ENCODE results near the gene GINS3. TPM values are rescaled to one million over a fixed set of nuclear protein-coding genes. Genes with fewer than 3 reads are reported as not detected.

Gene GINS3
- total RNA-seq, 1 donor from 2014 or later = 5.9 TPM

DNA sequence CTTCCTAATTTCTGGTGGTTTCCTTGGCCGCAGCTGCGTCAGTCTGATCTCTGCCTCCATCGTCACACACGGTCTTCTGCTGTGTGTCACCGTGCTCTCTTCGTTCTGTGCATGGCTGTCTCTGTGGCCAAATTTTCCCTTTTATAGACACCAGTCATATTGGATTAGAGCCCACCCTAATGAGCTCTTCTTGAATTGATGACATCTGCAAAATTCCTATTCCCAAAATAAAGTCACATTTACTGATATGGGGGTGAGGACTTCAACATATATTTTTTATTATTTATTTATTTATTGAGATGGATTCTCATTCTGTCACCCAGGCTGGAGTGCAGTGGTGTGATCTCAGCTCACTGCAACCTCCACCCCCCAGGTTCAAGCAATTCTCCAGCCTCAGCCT lies 38.4 kb downstream of the GINS3 start:
- no peak for DNase-seq
- peaks cover 9% of the 10 kb centered on the region for H3K9me3 Mint-ChIP-seq (ENCODE audit: unreplicated experiment)
- peaks cover 2% of the 10 kb centered on the region for H3K4me1 Mint-ChIP-seq (ENCODE audit: low read depth, unreplicated experiment)
- H3K4me3 Mint-ChIP-seq (ENCODE audit: unreplicated experiment) = no peak overlapping the region
- TF ChIP-seq, protein P1, sequence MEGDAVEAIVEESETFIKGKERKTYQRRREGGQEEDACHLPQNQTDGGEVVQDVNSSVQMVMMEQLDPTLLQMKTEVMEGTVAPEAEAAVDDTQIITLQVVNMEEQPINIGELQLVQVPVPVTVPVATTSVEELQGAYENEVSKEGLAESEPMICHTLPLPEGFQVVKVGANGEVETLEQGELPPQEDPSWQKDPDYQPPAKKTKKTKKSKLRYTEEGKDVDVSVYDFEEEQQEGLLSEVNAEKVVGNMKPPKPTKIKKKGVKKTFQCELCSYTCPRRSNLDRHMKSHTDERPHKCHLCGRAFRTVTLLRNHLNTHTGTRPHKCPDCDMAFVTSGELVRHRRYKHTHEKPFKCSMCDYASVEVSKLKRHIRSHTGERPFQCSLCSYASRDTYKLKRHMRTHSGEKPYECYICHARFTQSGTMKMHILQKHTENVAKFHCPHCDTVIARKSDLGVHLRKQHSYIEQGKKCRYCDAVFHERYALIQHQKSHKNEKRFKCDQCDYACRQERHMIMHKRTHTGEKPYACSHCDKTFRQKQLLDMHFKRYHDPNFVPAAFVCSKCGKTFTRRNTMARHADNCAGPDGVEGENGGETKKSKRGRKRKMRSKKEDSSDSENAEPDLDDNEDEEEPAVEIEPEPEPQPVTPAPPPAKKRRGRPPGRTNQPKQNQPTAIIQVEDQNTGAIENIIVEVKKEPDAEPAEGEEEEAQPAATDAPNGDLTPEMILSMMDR (IDR thresholded peaks at IDR 0.05; ENCODE audit: partially characterized antibody, unreplicated experiment) = no peak
- peaks cover 12% of the 10 kb centered on the region for H3K36me3 Mint-ChIP-seq (ENCODE audit: unreplicated experiment)
- H3K27ac Mint-ChIP-seq (ENCODE audit: unreplicated experiment) = no peak overlapping the region
- no peaks in the 10 kb centered on the region for H3K27me3 Mint-ChIP-seq (ENCODE audit: unreplicated experiment)

DNA sequence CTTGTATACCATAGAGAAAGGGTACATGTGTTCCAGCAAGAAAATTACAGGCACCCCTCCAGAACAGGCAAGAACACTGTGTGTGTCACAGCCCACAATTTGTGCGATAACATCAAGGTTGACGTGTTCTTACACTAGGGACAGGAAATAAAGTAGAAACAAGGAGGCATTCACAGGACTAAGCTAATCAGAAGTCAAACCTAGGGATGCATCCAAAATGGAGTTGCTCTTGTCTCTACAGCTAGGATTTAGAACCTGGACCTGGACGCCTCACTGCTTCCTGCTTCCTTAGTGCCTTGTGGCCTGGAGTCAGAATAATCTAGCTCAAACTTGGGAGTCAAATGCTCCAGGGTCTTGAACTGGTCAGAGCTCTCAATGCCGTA lies 41.3 kb downstream of the GINS3 start:
- TF ChIP-seq, protein P1 (IDR thresholded peaks at IDR 0.05; ENCODE audit: partially characterized antibody, unreplicated experiment) = no peak
- H3K4me3 Mint-ChIP-seq (ENCODE audit: unreplicated experiment) = no peak overlapping the region
- peaks cover 3% of the 10 kb centered on the region for H3K27me3 Mint-ChIP-seq (ENCODE audit: unreplicated experiment)
- peaks cover 5% of the 10 kb centered on the region for H3K4me1 Mint-ChIP-seq (ENCODE audit: low read depth, unreplicated experiment)
- peak overlapping the region; percentile 28 for H3K27ac Mint-ChIP-seq (ENCODE audit: unreplicated experiment)
- peaks cover 15% of the 10 kb centered on the region for H3K9me3 Mint-ChIP-seq (ENCODE audit: unreplicated experiment)
- peaks cover 18% of the 10 kb centered on the region for H3K36me3 Mint-ChIP-seq (ENCODE audit: unreplicated experiment)
- DNase-seq = no peak

DNA sequence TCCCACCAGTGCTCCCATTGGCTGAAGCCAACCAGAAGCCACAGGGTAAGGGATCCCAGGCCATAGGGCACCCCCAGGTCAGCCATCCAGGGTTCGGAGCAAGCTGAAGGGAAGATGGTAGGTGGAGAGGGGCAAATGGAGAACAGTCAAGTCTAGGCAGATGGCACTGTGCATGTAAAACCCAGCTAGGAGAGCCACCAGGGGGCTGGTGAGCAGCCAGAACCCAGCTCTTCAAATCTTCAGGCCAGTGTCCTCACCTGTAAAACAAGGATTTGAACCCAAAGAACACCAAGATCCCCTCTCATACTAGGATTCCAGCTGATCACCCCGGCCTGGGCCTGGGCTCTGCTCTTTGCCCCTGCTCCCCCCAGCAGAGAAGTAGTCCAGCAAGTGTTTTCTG lies 43.5 kb downstream of the GINS3 start:
- peaks cover 7% of the 10 kb centered on the region for H3K27me3 Mint-ChIP-seq (ENCODE audit: unreplicated experiment)
- TF ChIP-seq, protein P1 (IDR thresholded peaks at IDR 0.05; ENCODE audit: partially characterized antibody, unreplicated experiment) = no peak
- no peak overlapping the region for H3K4me3 Mint-ChIP-seq (ENCODE audit: unreplicated experiment)
- no peak for DNase-seq
- H3K36me3 Mint-ChIP-seq (ENCODE audit: unreplicated experiment) = peaks cover 18% of the 10 kb centered on the region
- peaks cover 19% of the 10 kb centered on the region for H3K9me3 Mint-ChIP-seq (ENCODE audit: unreplicated experiment)
- peak overlapping the region; percentile 28 for H3K27ac Mint-ChIP-seq (ENCODE audit: unreplicated experiment)
- peaks cover 10% of the 10 kb centered on the region for H3K4me1 Mint-ChIP-seq (ENCODE audit: low read depth, unreplicated experiment)

DNA sequence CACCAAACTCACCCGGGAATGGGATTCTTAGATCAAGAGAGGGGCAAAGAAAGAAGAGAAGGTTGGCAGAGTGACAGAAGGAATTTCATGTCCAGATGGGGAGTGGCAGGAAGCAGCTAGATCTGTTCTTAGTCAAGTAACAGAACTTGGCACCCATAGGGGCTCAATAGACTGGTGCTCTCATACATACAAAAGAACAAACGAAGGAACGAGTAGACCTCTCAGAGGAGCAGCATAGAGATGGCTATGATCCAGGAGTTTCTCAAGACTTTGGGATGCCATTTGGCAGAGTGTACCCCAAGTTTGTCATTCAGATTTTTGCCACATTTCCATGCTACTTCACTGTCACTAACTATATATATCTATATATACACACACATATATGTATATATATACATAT lies 47.9 kb downstream of the GINS3 start:
- Mint-ChIP-seq H3K27me3 (ENCODE audit: unreplicated experiment) (peaks cover 7% of the 10 kb centered on the region), H3K4me3 (ENCODE audit: unreplicated experiment) (no peak overlapping the region), H3K4me1 (ENCODE audit: low read depth, unreplicated experiment) (peaks cover 15% of the 10 kb centered on the region), H3K9me3 (ENCODE audit: unreplicated experiment) (peaks cover 12% of the 10 kb centered on the region), H3K27ac (ENCODE audit: unreplicated experiment) (no peak overlapping the region), H3K36me3 (ENCODE audit: unreplicated experiment) (peaks cover 6% of the 10 kb centered on the region)
- no peak for DNase-seq
- TF ChIP-seq, protein P1 (IDR thresholded peaks at IDR 0.05; ENCODE audit: partially characterized antibody, unreplicated experiment) = no peak

DNA sequence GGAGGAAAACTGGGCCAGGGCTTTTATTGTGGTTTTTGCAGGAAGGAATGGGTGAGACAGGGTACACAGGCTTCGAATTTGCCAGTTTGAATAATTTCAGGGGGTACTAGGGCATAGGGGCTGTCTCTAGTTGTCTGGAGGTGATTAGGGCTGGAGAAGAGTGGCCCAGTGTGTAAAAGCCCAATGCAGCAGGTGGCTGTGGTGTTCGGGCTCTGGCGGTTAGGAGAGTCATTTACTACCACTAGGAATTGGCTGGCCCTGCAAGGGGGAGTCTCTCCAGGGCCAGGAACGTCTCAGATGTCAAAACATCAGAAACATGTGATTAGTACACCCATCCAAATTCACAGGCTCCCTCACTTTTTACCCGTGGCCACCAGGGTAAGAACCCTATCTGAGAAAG lies 50.3 kb downstream of the GINS3 start:
- Mint-ChIP-seq H3K4me3 (ENCODE audit: unreplicated experiment) (peak overlapping the region; percentile 6), H3K27ac (ENCODE audit: unreplicated experiment) (no peak overlapping the region), H3K9me3 (ENCODE audit: unreplicated experiment) (peaks cover 10% of the 10 kb centered on the region), H3K4me1 (ENCODE audit: low read depth, unreplicated experiment) (peaks cover 15% of the 10 kb centered on the region), H3K27me3 (ENCODE audit: unreplicated experiment) (peaks cover 9% of the 10 kb centered on the region), H3K36me3 (ENCODE audit: unreplicated experiment) (no peaks in the 10 kb centered on the region)
- no peak for DNase-seq
- TF ChIP-seq, protein P1 (IDR thresholded peaks at IDR 0.05; ENCODE audit: partially characterized antibody, unreplicated experiment) = no peak
